ENCODE results near the gene LMAN2L. TPM values are rescaled to one million over a fixed set of nuclear protein-coding genes. Genes with fewer than 3 reads are reported as not detected.

The LMAN2L gene
- total RNA-seq, 6 donors from 2014 or later = 11.5 to 18.9 (median 15.2) TPM

DNA sequence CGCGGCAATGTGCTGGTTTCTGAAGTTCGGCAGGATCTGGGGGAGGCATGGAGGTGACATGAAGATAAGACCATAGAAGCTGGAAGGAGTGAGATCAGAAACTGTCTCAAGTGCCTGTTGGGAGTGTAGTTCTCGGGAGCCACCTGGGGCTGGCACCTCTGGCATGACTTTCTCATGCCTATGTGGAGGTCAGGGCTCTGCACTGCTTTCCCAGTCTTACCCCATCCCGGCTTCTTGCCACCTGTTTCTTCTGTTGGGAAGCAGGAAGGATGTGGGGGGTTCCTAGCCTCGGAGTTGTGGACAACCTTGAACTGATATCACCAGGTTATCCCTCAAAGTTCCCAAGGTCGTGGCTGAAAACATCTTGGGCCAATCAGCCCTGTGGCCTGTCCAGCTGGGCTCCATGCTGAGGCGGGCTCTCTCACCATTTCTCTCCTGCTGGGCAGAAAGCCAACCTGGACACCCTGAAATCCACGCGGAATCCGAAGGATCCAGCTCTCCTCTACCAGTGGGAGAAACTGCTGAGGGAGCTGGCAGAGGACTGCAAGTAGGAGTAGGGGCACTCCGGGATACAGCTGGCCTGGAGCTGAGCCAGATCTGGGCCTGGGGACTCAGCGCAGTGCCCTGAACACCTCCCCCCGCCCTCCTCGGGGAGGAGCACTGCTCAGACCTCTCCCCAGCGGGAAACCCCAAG lies 54.8 kb downstream of the LMAN2L start:
- no peaks in the 10 kb centered on the region for H3K36me3 ChIP-seq
- ATAC-seq (ENCODE audit: low FRiP score in 2 of 2) (no peak), DNase-seq (no peak)
- peaks cover 0 to 14% (median 9%) of the 10 kb centered on the region in 4 donors for H3K4me1 ChIP-seq
- H3K27me3 ChIP-seq = no peaks in the 10 kb centered on the region
- H3K9me3 ChIP-seq = no peaks in the 10 kb centered on the region
- TF ChIP-seq EP300 (IDR thresholded peaks at IDR 0.05) = no peak
- TF ChIP-seq POLR2A (IDR thresholded peaks at IDR 0.05) = no peak
- TF ChIP-seq, protein P1, sequence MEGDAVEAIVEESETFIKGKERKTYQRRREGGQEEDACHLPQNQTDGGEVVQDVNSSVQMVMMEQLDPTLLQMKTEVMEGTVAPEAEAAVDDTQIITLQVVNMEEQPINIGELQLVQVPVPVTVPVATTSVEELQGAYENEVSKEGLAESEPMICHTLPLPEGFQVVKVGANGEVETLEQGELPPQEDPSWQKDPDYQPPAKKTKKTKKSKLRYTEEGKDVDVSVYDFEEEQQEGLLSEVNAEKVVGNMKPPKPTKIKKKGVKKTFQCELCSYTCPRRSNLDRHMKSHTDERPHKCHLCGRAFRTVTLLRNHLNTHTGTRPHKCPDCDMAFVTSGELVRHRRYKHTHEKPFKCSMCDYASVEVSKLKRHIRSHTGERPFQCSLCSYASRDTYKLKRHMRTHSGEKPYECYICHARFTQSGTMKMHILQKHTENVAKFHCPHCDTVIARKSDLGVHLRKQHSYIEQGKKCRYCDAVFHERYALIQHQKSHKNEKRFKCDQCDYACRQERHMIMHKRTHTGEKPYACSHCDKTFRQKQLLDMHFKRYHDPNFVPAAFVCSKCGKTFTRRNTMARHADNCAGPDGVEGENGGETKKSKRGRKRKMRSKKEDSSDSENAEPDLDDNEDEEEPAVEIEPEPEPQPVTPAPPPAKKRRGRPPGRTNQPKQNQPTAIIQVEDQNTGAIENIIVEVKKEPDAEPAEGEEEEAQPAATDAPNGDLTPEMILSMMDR (IDR thresholded peaks at IDR 0.05) = no peak
- no peak for TF ChIP-seq POLR2AphosphoS5 (IDR thresholded peaks at IDR 0.05)
- H3K4me3 ChIP-seq = no peak overlapping the region
- no peak overlapping the region for H3K27ac ChIP-seq
- 61 to 63% methylated on average over 15 to 16 of the region's 16 CpGs for WGBS, 2 donors

DNA sequence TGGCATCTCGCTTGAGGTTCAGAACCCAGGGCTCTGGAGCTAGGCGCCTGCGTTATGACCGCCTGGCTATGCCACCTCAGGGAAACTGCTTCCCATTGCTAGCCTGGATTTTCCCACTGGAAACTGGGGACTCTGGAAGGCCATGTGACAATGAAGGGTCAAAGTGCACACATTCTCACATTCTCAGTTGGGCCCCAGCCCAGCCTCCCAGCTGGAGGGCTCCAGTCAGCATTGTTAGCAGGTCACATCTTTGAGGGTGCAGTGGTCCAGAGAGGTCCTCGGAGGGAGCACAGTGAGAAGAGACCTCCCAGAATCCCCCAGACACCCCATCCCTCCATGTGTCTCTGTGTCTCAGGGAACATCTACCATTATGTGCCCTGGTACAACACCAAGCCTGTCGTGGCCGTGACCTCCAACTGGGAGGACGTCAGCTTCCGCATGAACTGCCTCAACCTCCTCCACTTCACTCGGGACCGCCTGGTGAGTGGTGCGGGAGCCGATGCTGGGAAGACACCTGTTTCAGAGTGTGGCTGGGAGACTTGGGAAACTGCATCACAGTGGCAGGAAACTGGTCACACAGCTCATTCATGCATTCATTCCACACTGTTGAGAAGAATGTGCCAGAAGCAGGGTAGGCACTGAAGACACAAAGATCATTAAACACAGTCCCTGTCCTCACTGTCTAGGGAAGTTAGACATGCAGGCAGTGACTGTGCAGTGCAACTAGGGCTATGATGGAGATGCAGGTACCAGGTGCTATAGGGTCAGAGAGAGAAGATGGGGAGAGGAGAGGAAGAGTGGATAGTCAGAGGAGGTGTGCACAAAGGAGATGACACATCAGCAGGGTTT lies 55.7 kb downstream of the LMAN2L start:
- WGBS, 2 donors = 93 to 95% methylated on average over 11 to 13 of the region's 13 CpGs
- no peak for ATAC-seq (ENCODE audit: low FRiP score in 2 of 2)
- no peak overlapping the region for H3K27ac ChIP-seq
- H3K4me3 ChIP-seq = no peak overlapping the region
- no peaks in the 10 kb centered on the region for H3K9me3 ChIP-seq
- no peak for TF ChIP-seq POLR2AphosphoS5 (IDR thresholded peaks at IDR 0.05)
- TF ChIP-seq, protein P1 (IDR thresholded peaks at IDR 0.05) = no peak
- no peak for TF ChIP-seq POLR2A (IDR thresholded peaks at IDR 0.05)
- no peak for TF ChIP-seq EP300 (IDR thresholded peaks at IDR 0.05)
- no peak for DNase-seq
- H3K27me3 ChIP-seq = no peaks in the 10 kb centered on the region
- H3K36me3 ChIP-seq = no peaks in the 10 kb centered on the region
- peaks cover 0 to 14% (median 11%) of the 10 kb centered on the region in 4 donors for H3K4me1 ChIP-seq

DNA sequence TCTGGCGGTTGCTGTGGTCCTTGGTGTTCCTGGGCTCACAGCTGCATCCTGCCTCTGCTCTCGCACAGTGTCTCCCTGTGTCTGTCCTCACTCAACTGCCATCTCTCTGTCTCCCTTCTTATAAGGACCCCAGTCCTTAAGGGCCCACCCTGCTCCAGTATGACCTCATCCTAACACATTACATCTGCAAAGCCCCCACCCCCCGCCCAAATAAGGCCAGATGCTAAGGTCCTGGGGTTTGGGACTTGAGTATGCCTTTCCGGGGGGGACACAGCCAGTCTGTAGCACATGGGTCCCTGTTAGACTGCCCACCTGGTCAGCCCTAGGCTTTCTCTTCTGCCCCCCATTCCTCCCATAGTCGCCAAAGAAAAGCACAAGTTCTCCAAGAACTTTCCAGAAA lies 56.6 kb downstream of the LMAN2L start:
- Histone ChIP-seq H3K36me3 (no peaks in the 10 kb centered on the region), H3K4me1 (peaks cover 0 to 14% (median 11%) of the 10 kb centered on the region in 4 donors), H3K9me3 (no peaks in the 10 kb centered on the region), H3K4me3 (no peak overlapping the region), H3K27ac (no peak overlapping the region), H3K27me3 (no peaks in the 10 kb centered on the region)
- ATAC-seq (ENCODE audit: low FRiP score in 2 of 2) (no peak), DNase-seq (no peak)
- 88 to 98% methylated on average over 5 of the region's 5 CpGs for WGBS, 2 donors
- TF ChIP-seq POLR2AphosphoS5 (IDR thresholded peaks at IDR 0.05) = no peak
- no peak for TF ChIP-seq POLR2A (IDR thresholded peaks at IDR 0.05)
- TF ChIP-seq EP300 (IDR thresholded peaks at IDR 0.05) = no peak
- TF ChIP-seq, protein P1 (IDR thresholded peaks at IDR 0.05) = no peak

DNA sequence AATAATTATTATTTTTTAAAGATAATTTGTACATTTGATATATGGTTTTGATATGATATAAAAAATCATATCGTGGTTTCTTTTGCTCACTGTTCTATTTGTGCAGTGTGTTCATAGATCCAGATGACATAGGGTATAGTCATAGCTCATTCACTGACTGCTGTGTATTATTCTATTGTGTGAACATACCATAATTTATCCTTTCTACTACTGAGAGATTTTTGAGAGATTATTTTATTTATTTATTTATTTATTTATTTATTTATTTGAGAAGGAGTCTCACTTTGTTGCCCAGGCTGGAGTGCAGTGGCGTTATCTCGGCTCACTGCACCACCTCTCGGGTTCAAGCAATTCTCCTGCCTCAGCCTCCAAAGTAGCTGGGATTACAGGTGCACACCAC lies 58.3 kb downstream of the LMAN2L start:
- H3K36me3 ChIP-seq = no peaks in the 10 kb centered on the region
- H3K4me1 ChIP-seq = peaks cover 0 to 14% (median 11%) of the 10 kb centered on the region in 4 donors
- H3K4me3 ChIP-seq = no peak overlapping the region
- 94 to 95% methylated on average over 4 of the region's 4 CpGs for WGBS, 2 donors
- no peak overlapping the region for H3K27ac ChIP-seq
- H3K27me3 ChIP-seq = no peaks in the 10 kb centered on the region
- H3K9me3 ChIP-seq = no peaks in the 10 kb centered on the region
- TF ChIP-seq, protein P1 (IDR thresholded peaks at IDR 0.05) = no peak
- TF ChIP-seq EP300 (IDR thresholded peaks at IDR 0.05) (no peak), POLR2AphosphoS5 (IDR thresholded peaks at IDR 0.05) (no peak), POLR2A (IDR thresholded peaks at IDR 0.05) (no peak)
- ATAC-seq (ENCODE audit: low FRiP score in 2 of 2) (no peak), DNase-seq (no peak)
